Measurements from ENCODE around the gene PNPLA1.

PNPLA1 gene

DNA sequence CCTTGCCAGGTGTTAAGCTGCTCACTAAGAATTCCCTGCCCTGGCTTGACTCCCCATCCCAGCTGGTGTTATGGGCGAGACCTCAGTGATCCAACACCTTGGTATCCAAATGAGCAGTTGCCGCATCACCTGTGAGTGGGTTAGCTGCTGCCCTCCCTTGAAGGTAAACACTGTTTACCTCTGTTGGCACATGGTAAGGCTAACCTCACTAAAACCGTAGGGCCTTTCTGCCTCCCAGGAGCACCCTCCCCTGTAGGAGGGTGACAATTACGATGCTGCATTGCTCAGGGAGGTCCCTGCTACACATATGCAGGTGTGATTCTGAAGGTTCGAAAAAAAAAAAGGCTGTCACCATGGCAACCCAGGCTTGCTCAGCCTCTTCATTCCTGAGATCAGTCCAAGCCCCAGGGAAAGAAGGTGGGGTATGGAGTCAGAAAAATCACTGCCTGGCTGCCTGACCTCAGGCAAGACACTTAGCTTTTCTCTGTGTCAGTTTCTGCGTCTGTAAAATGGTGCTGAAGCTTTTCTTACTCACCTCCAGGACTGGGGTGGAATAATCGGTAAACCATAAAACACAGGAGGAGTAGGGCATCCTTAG, 19.5 kb downstream of the PNPLA1 start:
- DNase-seq = no peak

DNA sequence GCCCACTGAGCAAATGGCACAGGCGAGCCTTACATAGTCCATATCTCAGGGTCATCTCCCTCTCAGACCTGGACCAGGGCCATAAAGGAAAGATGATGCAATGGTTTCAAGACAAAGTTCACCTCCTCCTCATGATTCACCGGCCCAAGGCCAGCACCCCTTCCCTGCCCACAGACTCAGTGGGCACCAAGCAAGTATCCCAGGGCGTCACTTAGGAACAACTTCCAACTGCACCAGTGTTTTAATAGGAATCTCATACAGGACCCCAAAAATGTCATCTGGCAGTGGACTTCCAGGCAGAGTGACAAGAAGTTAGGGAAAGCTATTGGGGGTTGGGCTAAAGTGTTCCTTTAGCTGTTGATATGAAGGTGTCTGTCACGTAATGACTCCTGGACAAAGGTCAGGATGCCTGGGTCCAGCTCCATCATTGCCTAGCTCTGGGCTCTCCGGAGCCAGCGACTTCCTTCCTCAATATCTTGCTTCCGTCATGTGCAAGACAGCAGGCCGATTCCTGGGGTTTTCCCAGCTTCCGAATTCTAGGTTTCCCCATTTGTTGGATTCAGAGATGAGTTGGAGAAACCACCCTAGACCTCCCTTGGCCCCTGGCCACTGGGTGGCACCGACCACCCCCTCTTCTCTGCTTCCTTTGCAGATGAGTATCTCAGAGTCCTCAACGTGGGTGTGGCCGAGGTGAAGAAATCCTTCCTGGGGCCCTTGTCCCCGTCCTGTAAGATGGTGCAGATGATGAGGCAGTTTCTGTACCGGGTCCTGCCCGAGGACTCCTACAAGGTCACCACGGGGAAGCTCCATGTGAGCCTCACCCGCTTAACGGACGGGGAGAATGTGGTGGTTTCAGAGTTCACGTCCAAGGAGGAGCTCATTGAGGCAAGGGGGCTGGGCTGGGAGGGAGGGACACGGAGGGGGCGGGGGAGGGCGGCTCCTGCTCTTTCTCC, 21.1 kb downstream of the PNPLA1 start:
- DNase-seq = no peak

DNA sequence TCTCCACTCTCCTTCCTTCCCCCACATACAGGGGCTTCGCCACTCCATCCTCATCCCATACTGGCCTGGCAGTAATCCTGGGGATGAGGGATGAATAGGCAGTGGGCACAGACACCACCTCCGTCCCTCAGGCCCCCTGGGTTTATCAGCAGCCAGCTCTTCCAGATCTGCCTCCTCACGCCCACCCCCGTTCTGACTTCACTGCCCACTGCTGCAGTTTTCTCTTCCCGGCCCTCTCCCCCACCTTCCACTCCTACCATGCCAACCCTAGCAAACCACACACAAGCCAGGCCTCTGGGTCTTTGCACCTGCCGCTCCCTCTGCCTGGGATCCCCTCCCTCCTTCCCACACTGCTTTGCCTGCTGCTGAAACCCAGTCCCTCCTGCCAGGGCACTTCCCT, 22.3 kb downstream of the PNPLA1 start:
- DNase-seq = no peak

DNA sequence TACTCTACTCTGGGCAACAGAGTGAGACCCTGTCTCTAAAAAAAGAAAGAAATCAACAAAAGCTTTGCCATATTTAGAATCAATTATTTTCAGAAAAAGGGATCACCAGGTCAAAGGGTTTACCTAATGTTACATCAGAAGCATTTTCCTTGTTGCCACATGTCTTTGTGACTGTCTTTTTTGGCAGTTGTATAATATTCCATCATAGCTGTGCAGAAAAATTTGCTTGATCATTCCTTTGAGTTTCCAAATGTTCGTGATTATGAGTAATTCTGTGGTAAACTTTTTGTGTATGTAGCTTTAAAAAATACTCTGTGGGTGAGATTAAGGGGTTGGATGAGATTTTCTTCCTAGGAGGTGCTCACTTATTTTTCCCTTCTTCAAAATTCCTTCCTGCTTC, 26.4 kb downstream of the PNPLA1 start:
- DNase-seq = no peak

DNA sequence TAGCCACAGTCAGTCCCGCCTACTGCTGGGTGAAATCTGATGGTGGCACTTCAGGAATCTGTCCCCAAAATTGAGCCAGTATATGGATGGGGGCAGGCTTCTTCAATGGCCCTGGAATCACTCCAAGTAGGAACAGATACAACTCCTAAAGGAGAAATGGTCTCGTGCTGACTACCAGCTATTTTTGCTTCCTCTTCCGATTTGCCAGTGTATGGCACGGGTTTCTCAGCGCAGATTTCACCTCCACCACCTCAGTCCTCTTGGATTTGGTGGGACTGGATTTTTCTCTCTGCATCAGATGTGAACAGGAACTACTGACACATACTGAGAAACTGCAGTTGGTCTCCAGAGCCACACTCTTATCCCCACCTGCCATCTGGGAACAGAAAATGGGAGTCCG, 27.2 kb downstream of the PNPLA1 start:
- no peak for DNase-seq

DNA sequence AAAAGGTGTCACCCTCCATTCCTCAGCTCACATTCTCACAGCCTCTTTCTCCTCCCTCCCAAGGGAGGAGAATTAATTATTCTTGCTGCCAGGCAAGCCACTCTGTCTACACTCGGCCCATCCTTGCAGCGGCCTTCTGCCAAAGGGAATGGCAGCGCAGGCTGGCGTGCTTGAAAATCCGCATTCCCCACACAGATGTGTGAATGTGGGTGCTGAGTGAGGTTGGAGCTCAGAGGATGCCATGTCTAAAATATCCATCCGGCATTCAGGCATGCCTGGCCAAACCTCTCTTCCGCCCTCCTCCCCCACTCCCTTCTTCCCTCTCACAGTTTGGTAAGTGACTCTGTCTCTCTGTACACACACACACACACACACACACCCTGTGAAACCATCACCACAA, 27.7 kb downstream of the PNPLA1 start:
- DNase-seq = no peak

DNA sequence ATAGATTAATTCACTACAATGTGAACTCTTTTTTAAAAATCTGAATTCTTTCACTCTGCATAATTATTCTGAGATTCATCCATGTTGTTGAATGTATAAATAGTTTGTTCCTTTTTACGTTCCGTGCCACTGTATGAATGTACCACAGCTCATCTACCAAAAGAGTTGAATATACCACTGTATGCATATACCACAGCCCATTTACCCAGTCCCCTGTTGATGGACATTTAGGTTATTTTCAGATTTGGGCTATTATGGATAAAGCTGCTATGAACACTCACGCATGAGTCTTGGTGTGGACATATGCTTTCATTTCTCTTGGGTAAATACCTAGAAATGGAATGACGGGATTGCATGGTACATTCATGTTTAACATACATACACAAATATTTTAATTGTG, 28.2 kb downstream of the PNPLA1 start:
- no peak for DNase-seq

DNA sequence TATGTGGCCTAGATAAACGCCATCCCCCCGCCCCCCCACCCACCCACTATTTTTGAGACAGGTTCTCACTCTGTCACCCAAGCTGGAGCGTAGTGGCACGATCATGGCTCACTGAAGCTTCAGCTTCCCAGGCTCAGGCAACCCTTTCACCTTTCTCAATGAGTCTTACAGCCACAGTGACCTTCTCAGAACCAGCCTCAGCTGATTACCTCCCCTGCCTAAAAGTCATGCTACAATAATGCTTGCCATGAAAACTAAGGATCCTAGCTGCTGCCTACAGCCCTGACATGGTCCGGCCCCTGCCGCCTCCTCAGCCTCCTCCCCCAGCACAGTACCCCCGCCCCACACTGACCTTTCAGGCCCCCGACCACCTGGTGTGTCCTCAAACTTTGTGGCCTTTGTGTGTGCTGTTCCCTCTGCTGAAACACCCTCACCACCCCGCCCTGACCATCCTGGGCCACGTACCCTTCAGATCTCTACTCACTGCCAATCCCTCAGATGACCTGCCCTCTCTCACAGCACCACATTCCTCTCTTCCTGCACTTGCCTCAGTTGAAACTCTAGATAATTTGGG, 31.3 kb downstream of the PNPLA1 start:
- DNase-seq = no peak

DNA sequence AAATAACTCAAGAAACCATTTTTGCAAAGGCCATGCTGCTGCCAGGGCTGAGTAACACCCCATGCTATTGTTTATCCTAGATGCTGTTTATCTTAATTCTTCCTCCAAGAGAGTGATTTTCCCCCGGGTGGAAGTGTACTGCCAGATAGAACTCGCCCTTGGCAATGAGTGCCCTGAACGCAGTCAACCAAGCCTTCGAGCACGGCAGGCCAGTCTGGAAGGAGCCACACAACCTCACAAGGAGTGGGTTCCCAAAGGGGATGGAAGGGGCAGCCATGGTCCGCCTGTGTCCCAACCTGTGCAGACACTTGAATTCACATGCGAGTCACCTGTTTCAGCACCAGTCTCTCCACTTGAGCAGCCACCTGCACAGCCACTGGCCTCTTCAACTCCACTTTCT, 31.9 kb downstream of the PNPLA1 start:
- no peak for DNase-seq

DNA sequence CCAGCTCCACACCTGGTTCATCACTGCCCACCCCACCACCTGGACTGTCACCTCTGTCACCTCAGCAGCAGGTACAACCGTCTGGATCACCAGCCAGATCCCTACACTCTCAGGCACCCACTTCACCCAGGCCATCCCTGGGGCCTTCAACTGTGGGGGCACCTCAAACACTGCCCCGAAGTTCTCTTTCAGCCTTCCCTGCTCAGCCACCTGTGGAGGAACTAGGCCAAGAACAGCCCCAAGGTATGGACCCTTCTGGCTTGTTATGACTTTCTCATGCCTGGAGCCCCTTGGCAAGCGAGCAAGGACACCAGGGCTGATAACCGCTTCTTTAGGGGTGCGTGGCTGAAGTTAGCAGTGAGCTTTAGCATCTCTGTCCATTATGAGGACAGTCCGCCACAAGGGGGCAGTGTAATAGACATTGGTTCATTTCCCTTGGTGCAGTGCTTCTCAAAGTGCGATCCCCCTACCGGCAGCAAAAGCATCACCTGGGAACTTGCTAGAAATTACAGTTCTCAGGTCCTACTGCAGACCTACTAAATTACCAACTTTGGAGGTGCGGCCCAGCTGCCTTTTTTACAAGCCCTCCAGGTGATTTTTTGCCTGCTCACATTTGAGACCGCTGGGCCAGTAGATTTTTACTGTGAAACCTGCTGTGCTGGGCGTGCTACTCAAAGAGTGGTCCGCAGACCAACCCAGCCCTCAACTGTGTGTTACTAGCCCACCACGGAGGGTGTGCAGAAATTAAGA, 32.5 kb downstream of the PNPLA1 start:
- peak; percentile 95 for DNase-seq

DNA sequence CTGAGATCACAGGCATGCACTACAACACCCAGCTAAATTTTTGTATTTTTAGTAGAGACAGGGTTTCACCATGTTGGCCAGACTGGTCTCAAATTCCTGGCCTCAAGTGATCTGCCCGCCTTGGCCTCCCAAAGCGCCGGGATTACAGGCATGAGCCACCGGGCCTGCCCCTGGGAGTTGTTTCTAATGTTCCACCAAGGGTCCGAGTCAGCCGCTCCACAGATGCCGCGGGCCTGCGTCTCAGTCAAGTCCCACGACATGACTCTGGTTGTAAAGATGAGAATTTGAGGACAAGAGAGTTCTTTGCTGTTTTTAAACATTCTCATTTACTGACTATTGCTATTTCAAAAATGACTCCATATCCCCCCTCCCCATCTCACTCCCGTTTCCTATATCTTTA, 36.0 kb downstream of the PNPLA1 start:
- DNase-seq = no peak

DNA sequence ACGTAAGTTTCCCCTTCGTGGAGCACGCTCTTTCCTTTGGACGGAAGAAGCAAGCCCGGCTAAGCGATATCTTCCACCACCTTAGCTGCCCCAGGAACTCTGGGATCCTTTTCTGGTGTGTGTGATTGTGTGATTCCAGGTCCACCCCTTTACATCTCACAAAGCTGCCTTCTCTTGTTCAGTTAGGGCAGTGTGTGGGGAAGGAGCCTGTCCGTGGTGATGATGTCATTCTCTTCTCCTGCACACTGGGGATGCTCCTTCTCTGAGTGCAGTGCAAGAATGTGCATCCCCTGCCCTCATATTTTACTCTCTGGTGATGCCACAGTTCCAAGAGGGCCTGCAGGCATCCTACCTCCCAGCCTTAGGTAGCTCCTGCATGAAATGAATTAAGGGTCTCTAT, 36.5 kb downstream of the PNPLA1 start:
- no peak for DNase-seq

DNA sequence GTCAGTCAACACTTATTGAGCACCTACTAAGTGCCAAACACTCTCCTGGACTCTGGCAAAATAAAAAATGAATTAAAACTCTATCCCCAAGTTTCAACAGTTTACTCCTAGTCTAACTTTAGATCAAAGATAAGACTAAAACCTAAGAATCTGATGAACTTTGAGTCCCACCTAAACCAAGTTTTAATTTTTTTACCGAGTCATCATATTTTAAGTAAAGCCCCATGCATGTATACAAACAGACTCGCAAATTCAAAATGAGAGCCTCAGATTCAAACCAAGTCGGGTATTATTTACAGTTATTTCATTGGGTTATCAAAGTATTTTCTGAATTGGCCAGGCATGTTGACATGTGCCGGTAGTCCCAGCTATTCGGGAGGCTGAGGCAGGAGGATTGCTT, 38.7 kb downstream of the PNPLA1 start:
- DNase-seq = no peak

DNA sequence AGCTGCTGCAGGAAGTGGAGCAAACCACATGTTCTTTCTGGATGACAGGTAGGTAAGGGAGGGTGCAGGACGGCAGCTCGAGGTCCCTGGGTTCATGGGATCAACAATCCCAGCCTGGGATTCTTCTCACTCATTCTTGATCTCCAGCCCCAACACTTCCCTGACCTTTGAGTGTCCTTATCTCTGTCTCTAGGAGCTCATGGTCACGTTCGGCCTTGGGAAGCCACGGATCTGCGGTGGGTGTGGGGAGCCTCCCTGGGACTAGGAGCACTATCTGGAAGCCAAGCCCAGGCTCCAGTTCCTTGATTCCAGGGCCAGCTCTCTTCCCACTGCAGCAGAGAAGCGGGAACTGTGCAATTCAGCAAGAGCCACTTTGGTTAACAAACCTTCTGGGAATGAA, 39.3 kb downstream of the PNPLA1 start:
- DNase-seq = no peak

DNA sequence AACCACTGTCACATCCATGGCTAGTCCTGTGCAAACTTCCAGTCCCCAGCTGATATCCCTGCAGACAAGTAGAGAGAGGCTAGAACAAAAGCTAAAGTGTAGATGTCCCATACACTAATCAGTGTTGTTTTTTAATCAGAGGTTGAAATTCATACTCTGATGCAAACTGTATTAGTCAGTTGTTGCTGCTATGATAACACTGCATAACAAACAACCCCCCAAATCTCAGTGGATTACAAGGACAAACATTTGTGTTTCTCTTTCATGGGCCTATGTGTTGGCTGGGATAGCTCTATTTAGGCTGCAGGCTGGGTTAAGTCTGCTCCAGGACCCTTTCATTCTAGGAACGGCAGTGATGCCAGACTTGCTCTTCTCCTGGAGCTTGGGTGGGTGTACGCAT, 40.0 kb downstream of the PNPLA1 start:
- no peak for DNase-seq

DNA sequence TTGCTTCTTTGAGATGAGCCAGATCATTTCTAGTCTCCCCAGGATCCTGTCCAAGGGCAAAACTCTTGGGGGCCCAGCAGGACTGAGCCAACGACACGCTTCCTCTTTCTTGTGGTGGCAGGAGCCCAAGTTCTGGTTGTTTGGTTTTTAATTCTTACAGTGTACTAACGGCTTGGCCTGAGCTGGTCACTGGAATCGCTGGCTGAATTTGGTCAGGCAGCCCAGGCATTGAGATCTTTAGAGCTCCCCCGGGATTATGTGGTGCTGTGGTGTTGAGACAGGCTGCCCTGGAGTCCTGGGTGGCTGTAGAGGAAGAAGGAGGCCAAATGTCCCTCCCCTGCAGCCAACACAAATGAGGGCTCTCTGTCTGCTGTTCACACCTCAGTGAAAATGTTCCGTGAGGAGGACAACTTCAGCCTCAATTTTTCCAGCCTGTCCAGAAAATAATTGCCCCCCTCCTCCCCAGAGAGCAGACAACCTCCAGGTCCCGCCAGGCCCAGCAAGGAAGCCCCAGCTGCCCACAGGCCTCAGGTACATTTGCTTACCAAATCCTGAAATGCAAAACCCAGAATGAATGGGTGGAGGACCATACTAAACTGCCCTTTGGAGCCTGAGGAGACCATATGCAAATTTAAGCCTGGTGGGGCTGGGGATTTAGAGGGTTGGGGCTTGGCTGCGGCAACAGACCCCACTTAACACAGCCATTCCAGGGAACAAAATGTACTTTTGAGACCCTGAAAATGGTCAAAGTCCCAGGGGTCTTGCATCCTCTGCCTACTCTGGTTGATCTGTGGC, 43.2 kb downstream of the PNPLA1 start:
- no peak for DNase-seq

DNA sequence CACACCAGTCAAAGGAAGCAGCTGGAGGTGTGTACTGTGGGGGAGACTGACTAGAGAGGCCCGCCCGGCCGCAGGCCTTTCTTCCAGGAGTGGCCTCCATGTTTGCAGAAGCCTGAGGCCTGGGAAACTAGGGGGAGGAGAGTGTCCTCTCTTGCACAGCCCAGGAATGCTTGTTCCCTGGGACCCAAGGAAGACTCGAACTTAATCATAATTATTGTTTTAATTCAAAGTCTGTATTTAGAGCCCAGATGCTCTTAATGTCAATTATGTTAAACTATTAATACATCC, 43.7 kb downstream of the PNPLA1 start:
- no peak for DNase-seq

DNA sequence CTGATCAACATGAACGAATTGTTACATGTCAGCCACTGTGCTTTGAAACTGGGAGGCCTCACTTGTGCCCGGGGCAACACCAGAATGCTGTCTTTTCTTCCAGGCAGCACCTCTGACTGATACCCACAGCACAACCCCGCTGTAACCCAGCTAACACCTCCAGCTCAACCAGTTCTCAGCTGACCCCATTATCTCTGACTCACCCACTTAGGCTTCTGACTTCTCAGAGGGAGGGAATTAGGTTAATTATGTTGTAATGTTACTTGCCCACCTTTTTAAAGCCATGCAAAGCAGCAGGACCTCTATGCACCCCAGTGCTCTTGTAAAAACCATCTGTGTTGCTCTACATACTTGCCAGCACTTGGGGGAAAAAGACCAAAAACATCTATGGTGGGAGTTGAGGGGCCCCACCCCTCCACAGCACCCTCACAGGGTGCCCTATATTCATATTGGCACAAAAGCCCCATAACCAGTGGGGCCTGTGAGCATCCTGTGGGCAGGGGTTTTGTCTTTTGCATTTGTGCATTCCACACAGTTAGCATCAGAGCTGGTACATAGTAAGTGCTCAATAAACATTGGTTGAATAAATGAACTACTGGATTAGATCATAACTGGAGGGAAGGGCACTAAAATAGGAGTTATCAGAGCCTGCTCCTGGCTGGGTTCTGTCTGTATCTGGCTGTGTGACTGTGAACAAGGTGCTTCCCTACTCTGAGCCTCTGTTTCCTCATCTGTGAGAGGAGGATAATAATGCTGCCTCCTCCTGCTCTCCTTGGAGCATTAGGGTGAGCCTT, 44.6 kb downstream of the PNPLA1 start:
- no peak for DNase-seq

DNA sequence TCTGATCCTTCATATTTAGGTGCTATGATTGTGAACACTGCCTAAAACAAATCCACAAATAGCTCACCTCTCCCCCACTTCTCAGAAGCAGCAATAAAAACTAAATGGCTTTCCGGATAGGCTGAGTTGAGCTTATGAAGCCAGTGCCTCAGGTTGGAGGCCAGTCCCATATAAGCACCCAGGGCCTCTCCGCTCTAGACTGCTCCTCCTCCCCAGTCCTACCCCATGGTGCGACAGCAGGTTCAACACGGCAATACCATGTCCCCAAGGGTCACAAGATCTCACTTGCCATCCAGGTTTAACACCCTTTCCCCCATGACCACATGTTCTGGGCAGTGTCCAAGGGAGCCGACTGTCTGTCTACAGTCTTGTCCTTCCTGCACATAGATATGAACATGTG, 46.1 kb downstream of the PNPLA1 start:
- DNase-seq = no peak

DNA sequence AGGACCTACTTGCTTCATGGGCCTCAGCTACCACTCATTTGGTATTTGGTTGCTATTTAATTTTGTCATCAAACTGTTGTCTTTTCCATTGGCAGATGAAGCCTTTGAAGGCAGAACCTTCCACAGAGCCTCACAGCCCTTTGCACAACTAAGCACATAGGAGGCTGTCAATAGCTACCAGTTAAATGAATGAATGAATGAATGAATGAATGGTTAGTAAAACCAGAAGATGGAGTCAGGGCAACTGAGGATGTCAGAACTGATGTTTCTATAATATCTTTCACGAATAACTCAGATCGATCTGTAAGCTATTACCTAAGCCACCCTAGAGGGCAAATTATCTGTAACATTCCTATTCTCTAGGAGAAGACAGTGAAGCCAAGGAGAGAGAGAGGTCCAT, 47.8 kb downstream of the PNPLA1 start:
- no peak for DNase-seq

DNA sequence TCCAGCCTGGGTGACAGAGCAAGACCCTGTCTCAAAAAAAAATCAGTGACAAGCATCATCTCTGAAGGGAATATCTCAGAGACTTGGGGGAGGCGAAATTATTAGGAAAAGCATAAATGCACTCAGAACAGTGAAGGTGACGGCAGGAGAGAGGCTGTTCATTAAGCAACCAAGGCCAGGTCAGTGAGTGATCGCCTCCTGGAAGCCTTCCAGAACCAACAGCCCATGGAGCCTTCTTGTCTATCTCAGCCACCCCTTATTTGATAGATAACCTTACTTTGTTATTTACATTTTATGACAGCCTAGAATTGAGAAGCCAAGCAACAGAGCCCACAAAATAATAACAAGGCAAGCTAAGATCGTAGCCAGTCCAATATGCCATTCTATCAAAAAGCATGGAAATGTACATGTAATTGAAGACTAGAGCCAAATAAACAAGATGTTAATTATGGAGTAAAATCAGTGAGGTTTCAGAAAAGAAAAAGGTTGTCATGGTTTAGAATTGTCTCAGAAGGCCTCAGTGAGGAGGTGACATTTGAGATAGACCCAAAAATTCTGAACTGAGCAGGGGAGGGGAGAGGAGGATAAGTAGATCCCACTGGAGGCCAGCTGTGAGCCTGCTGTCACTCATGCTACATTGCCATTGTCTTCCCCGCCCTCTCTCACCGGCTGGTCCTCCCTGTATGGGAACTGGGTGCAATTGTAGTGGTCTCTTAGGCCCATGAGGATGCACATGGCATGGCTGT, 49.0 kb downstream of the PNPLA1 start:
- DNase-seq = no peak

All from effector CD4-positive, alpha-beta T cell (primary cell).